CD4-positive, alpha-beta T cell (primary cell): Measurements from ENCODE around the gene A3GALT2. TPM values are rescaled to one million over a fixed set of nuclear protein-coding genes. Genes with fewer than 3 reads are reported as not detected.
A peak's percentile ranks its signal among the peaks of the same experiment; 100 is the strongest.

Experiments
- ATAC-seq: fragments of 200-7000 bp; cut with Tn5 transposase; one replicate; pipeline ENCODE4 v1.10.0; 2022; ENCODE audit warnings: mild to moderate bottlenecking; ENCODE audit not compliant: poor library complexity
- CTCF ChIA-PET: fragments of 350-600 bp; sonication (Branson Sonifier 250); formaldehyde crosslinking; loops from one replicate; lab custom pipeline; 2021; ENCODE audit warnings: antibody characterized with exemption, inconsistent platforms; lab: Charles Lee
- POLR2A ChIA-PET: fragments of 350-600 bp; sonication (Branson Sonifier 250); formaldehyde crosslinking; loops from one replicate; lab custom pipeline; 2021; ENCODE audit warnings: antibody characterized with exemption, inconsistent platforms; lab: Charles Lee
- DNase-seq, 14 experiments: peaks; one replicate each; pipeline ENCODE4 v3.0.0-alpha.2; 2013 to 2020; ENCODE audit warnings: mixed read lengths in 2 of 14
- H3K27ac ChIP-seq, 2 donors: one replicate each; pipeline versions ENCODE4 v1.5.1 to v1.7.0; 2013; ENCODE audit warnings: low read length in 2 of 2, low read depth in 1 of 2, mild to moderate bottlenecking in 1 of 2
- H3K27me3 ChIP-seq, 2 experiments: 1 replicate in 1 of 2; 2 replicates in 1 of 2; pipeline versions ENCODE4 v1.6.1 to v1.7.0; 2013; ENCODE audit warnings: low read length in 2 of 2, control low read depth in 1 of 2, mild to moderate bottlenecking in 1 of 2, moderate library complexity in 1 of 2; ENCODE audit not compliant: insufficient read depth in 2 of 2, control insufficient read depth in 1 of 2
- H3K36me3 ChIP-seq: one replicate; pipeline ENCODE4 v1.6.1; 2013; ENCODE audit warnings: low read length, control low read depth; ENCODE audit not compliant: insufficient read depth
- H3K4me1 ChIP-seq: one replicate; pipeline ENCODE4 v1.6.1; 2013; ENCODE audit warnings: low read length, control low read depth; ENCODE audit not compliant: insufficient read depth
- H3K4me3 ChIP-seq: one replicate; pipeline ENCODE4 v1.5.1; 2013; ENCODE audit warnings: mild to moderate bottlenecking, low read length, moderate library complexity
- H3K9me3 ChIP-seq, 2 experiments: 1 replicate in 1 of 2; 2 replicates in 1 of 2; pipeline versions ENCODE4 v1.6.1 to v1.7.0; 2013; ENCODE audit warnings: low read length in 2 of 2, mild to moderate bottlenecking in 2 of 2, control low read depth in 1 of 2, moderate library complexity in 1 of 2; ENCODE audit not compliant: control insufficient read depth in 1 of 2, insufficient read depth in 1 of 2
- H3K27ac Mint-ChIP-seq: one replicate; pipeline ENCODE4 v1.8.0; 2020; ENCODE audit warnings: mixed read lengths
- H3K27me3 Mint-ChIP-seq: one replicate; pipeline ENCODE4 v1.8.0; 2021; ENCODE audit warnings: mixed read lengths
- H3K36me3 Mint-ChIP-seq: one replicate; pipeline ENCODE4 v1.8.0; 2021; ENCODE audit warnings: low read depth, mixed read lengths
- H3K4me1 Mint-ChIP-seq: one replicate; pipeline ENCODE4 v1.8.0; 2021; ENCODE audit warnings: low read depth, mixed read lengths
- H3K4me3 Mint-ChIP-seq: one replicate; pipeline ENCODE4 v1.8.0; 2020; ENCODE audit warnings: mild to moderate bottlenecking, mixed read lengths
- H3K9me3 Mint-ChIP-seq: one replicate; pipeline ENCODE4 v1.8.0; 2020; ENCODE audit warnings: mixed read lengths
- CTCF ChIP-seq: fragments of 200-600 bp; IDR thresholded peaks from one replicate; pipeline ENCODE4 v1.8.0; 2022; ENCODE audit warnings: antibody characterized with exemption, mild to moderate bottlenecking
- intact Hi-C, 2 experiments: fragments of 100-400 bp; cut with DNase I in 1 of 2; cut with micrococcal nuclease in 1 of 2; formaldehyde crosslinking; loops; one replicate each; pipeline versions ENCODE4 v1.15.1 to v1.9.0; 2023 to 2025; cut with DNase I, micrococcal nuclease
- total RNA-seq, 174 experiments: library from RNA in 2 of 174; stranded (reverse) in 2 of 174; gene quantifications; one replicate each; pipeline ENCODE4 v1.2.3 and lab custom pipeline; 2021 to 2026

A3GALT2 gene
- total RNA-seq, 2 experiments from 2014 or later: not detected

GRCh38 chr1:33299461-33300155 is 21.3 kb downstream of the A3GALT2 start:
- Mint-ChIP-seq H3K36me3 (peaks cover 55% of the 10 kb centered on the region), H3K27me3 (no peaks in the 10 kb centered on the region), H3K9me3 (no peaks in the 10 kb centered on the region), H3K4me1 (peaks cover 35% of the 10 kb centered on the region), H3K4me3 (no peak overlapping the region), H3K27ac (no peak overlapping the region)
- Histone ChIP-seq H3K36me3 (peaks cover 43% of the 10 kb centered on the region), H3K9me3 (no peaks in the 10 kb centered on the region), H3K27me3 (no peaks in the 10 kb centered on the region), H3K27ac (no peak overlapping the region), H3K4me3 (no peak overlapping the region), H3K4me1 (peaks cover 32% of the 10 kb centered on the region)
- ATAC-seq: no peak
- intact Hi-C loops: loop anchor here in 1 of 2 experiments (5.0 kb wide), 1 partner anchor 187 kb away; no protein-coding TSS in a partner anchor
- TF ChIP-seq CTCF: no peak
- DNase-seq: no peak
- ChIA-PET POLR2A (no interaction called here), CTCF (no interaction called here)

- H3K9me3 ChIP-seq: no peaks in the 10 kb centered on the region
- H3K36me3 ChIP-seq: peaks cover 50% of the 10 kb centered on the region
- Mint-ChIP-seq H3K27ac (no peak overlapping the region), H3K4me3 (no peak overlapping the region), H3K9me3 (no peaks in the 10 kb centered on the region), H3K36me3 (peaks cover 64% of the 10 kb centered on the region), H3K27me3 (no peaks in the 10 kb centered on the region), H3K4me1 (peaks cover 44% of the 10 kb centered on the region)
- H3K4me3 ChIP-seq: no peak overlapping the region
- TF ChIP-seq CTCF: peak; percentile 82
- ChIA-PET POLR2A (interaction anchor here (0.9 kb wide), 1 partner anchor 52 kb away, joined by 3 read pairs; no protein-coding TSS in a partner anchor), CTCF (interaction anchor here (0.9 kb wide), 1 partner anchor 171 kb away, joined by 3 read pairs; no protein-coding TSS in a partner anchor)
- ATAC-seq (peak; percentile 54), DNase-seq (peak; percentile 23 to 72 (median 43))
- no peaks in the 10 kb centered on the region for H3K27me3 ChIP-seq
- H3K4me1 ChIP-seq: peaks cover 32% of the 10 kb centered on the region
- intact Hi-C loops: loop anchor here in 1 of 2 experiments (5.0 kb wide), 1 partner anchor 186 kb away; no protein-coding TSS in a partner anchor
- no peak overlapping the region for H3K27ac ChIP-seq
These were observed 22.1 kb downstream of the A3GALT2 start for GRCh38 chr1:33298623-33299277.

- no peak overlapping the region for H3K27ac Mint-ChIP-seq
- Histone ChIP-seq H3K4me3 (no peak overlapping the region), H3K4me1 (peaks cover 28% of the 10 kb centered on the region), H3K27ac (no peak overlapping the region), H3K9me3 (no peaks in the 10 kb centered on the region), H3K36me3 (peaks cover 56% of the 10 kb centered on the region), H3K27me3 (no peaks in the 10 kb centered on the region)
- H3K36me3 Mint-ChIP-seq: peaks cover 70% of the 10 kb centered on the region
- H3K4me3 Mint-ChIP-seq: no peak overlapping the region
- ChIA-PET POLR2A (interaction anchor here (0.9 kb wide), 1 partner anchor 52 kb away, joined by 3 read pairs; no protein-coding TSS in a partner anchor), CTCF (interaction anchor here (0.9 kb wide), 1 partner anchor 171 kb away, joined by 3 read pairs; no protein-coding TSS in a partner anchor)
- no peak for DNase-seq
- H3K27me3 Mint-ChIP-seq: no peaks in the 10 kb centered on the region
- no peak for TF ChIP-seq CTCF
- H3K4me1 Mint-ChIP-seq: peaks cover 39% of the 10 kb centered on the region
- H3K9me3 Mint-ChIP-seq: no peaks in the 10 kb centered on the region
- ATAC-seq: no peak
- intact Hi-C loops: loop anchor here in 1 of 2 experiments (5.0 kb wide), 1 partner anchor 186 kb away; no protein-coding TSS in a partner anchor
These were observed 22.8 kb downstream of the A3GALT2 start for GRCh38 chr1:33297911-33298622.
